GM12891 (cell line): ENCODE measurements around the gene DSP.
A peak's percentile ranks its signal among the peaks of the same experiment; 100 is the strongest.

ENCODE experiments used
- DNase-seq: peaks from one replicate; pipeline ENCODE4 v3.0.0; 2011; ENCODE audit warnings: low spot score; ENCODE audit not compliant: insufficient read length
- FAIRE-seq: peaks from 2 replicates; lab custom pipeline; 2011; peaks lifted over from hg19 to GRCh38; lab: Jason Lieb, UNC
- PAX5 ChIP-seq: IDR thresholded peaks from 2 replicates; pipeline ENCODE4 v1.6.1; 2011; ENCODE audit warnings: low read length, moderate library complexity, mild to moderate bottlenecking; ENCODE audit not compliant: insufficient read depth, severe bottlenecking
- POLR2A ChIP-seq: IDR thresholded peaks from 2 replicates; pipeline ENCODE4 v1.6.1; 2011; ENCODE audit warnings: low read depth, low read length, control low read depth
- POLR2AphosphoS5 ChIP-seq: IDR thresholded peaks from 2 replicates; pipeline ENCODE4 v1.6.1; 2011; ENCODE audit warnings: low read depth, low read length, control low read depth
- POU2F2 ChIP-seq: IDR thresholded peaks from 2 replicates; pipeline ENCODE4 v1.6.1; 2011; ENCODE audit warnings: low read depth, mild to moderate bottlenecking, control low read depth, low read length, moderate library complexity
- SPI1 ChIP-seq: IDR thresholded peaks from 2 replicates; pipeline ENCODE4 v1.6.1; 2011; ENCODE audit warnings: low read depth, low read length, control low read depth
- TAF1 ChIP-seq: IDR thresholded peaks from 2 replicates; pipeline ENCODE4 v1.6.1; 2011; ENCODE audit warnings: low read depth, low read length, control low read depth

Gene DSP

GRCh38 chr6:7617801-7618764, 76.6 kb downstream of the DSP start:
- DNase-seq (no peak), FAIRE-seq (peak; percentile 74)
- TF ChIP-seq POU2F2, result no peak
- TF ChIP-seq PAX5, result no peak
- no peak for TF ChIP-seq POLR2AphosphoS5
- TF ChIP-seq SPI1, result no peak
- no peak for TF ChIP-seq TAF1
- TF ChIP-seq POLR2A, result no peak

DNA sequence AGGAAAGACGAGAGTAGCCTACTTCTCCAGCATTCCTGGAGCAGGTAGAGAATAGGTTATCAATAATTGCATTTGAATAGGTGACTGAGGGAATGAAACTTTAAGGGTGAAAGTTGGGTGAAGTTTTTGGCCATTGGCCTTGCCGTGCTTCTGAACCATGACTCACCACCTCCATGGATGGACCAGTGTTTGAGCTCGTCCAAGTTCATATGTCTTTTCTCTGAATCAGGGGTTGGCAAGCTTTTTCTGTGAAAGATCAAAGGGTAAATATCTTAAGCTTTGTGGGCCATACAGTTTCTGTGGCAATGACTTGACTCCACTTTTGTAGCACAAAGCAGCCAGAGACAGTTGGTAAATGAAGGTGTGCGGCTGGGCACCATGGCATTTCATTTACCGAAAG, 80.3 kb downstream of the DSP start:
- no peak for TF ChIP-seq TAF1
- no peak for TF ChIP-seq SPI1
- TF ChIP-seq PAX5, result no peak
- TF ChIP-seq POLR2AphosphoS5, result no peak
- no peak for TF ChIP-seq POLR2A
- TF ChIP-seq POU2F2, result no peak
- DNase-seq, result no peak
- FAIRE-seq, result no peak

- no peak for DNase-seq
- TF ChIP-seq TAF1, result no peak
- no peak for TF ChIP-seq POLR2A
- FAIRE-seq, result peak; percentile 9
These were observed 83.6 kb downstream of the DSP start for GRCh38 chr6:7624796-7625710.

- no peak for DNase-seq
- TF ChIP-seq TAF1 (no peak), SPI1 (no peak), POU2F2 (no peak), PAX5 (no peak), POLR2AphosphoS5 (no peak), POLR2A (no peak)
- FAIRE-seq, result no peak
These were observed 87.0 kb downstream of the DSP start for GRCh38 chr6:7628479-7628878.

- TF ChIP-seq TAF1, result no peak
- TF ChIP-seq POLR2AphosphoS5, result no peak
- FAIRE-seq, result no peak
These were observed 87.4 kb downstream of the DSP start for GRCh38 chr6:7628909-7629308.

DNA sequence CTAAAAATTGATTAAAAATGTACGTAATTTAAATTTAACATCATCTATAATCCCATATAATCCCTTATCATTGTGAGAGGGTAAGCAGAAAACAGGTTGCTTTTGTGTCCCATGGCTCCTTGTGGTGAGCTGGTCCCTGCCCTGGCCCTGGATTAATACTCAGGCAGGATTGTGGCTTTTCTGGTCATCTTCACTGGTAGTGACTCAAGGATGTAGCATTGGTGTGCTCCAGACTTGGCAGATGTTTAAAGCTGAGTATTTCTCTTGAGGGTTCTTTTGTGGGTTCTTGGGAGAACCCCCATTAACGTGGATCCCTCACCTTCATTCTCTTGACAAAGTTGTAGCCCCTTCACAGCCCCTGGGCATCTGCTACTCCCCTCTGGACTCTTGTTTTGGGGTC, 87.8 kb downstream of the DSP start:
- DNase-seq (no peak), FAIRE-seq (no peak)
- TF ChIP-seq POLR2AphosphoS5 (no peak), SPI1 (no peak), POLR2A (no peak), PAX5 (no peak), TAF1 (no peak), POU2F2 (no peak)

More at GRCh38 chr6:7628909-7629308, 87.4 kb downstream of the DSP start:
- DNase-seq, result no peak

DNA sequence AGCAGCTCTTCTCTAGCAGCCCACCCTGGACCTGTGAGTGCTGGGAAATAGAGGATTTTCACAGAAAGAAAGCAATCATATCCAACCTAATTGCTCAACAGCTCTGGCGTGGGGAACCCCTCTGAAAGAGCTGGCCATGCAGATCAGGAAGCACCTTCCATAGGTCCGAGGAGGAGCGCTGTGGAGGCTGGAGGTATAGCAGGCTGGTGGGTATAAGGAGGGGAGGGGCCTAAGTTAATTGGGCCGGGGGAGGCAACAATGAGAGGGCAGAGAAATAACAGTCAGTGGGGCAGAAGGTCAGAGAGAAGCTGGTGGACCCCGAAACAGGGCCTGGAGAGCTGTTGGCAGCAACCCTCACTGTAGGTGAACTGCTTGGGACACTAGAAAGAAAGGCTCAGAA, 89.3 kb downstream of the DSP start:
- TF ChIP-seq POU2F2 (no peak), TAF1 (no peak), PAX5 (no peak), POLR2A (no peak), POLR2AphosphoS5 (no peak), SPI1 (no peak)
- DNase-seq, result no peak
- FAIRE-seq, result no peak

- FAIRE-seq (no peak), DNase-seq (no peak)
- TF ChIP-seq POLR2AphosphoS5, result no peak
- no peak for TF ChIP-seq POU2F2
- TF ChIP-seq TAF1, result no peak
- no peak for TF ChIP-seq SPI1
- TF ChIP-seq POLR2A, result no peak
- no peak for TF ChIP-seq PAX5
These were observed 90.0 kb downstream of the DSP start for GRCh38 chr6:7631466-7631865.

- no peak for TF ChIP-seq TAF1
- TF ChIP-seq SPI1, result no peak
- no peak for TF ChIP-seq POLR2AphosphoS5
- TF ChIP-seq PAX5, result no peak
- no peak for TF ChIP-seq POLR2A
- no peak for TF ChIP-seq POU2F2
- DNase-seq (no peak), FAIRE-seq (no peak)
These were observed 91.2 kb downstream of the DSP start for GRCh38 chr6:7632501-7633290.
